ENCODE data around the gene RAMP1. TPM values are rescaled to one million over a fixed set of nuclear protein-coding genes. Genes with fewer than 3 reads are reported as not detected.

The RAMP1 gene
- total RNA-seq, 2 experiments from 2014 or later: 0.30 to 0.32 TPM

GRCh38 chr2:237929979-237930378 lies 70.6 kb downstream of the RAMP1 start:
- Mint-ChIP-seq H3K27me3 (no peaks in the 10 kb centered on the region), H3K4me1 (peaks cover 34% of the 10 kb centered on the region), H3K9me3 (ENCODE audit: low read depth) (peaks cover 11% of the 10 kb centered on the region), H3K36me3 (ENCODE audit: low read depth) (peaks cover 3% of the 10 kb centered on the region), H3K27ac (no peak overlapping the region), H3K4me3 (no peak overlapping the region)
- intact Hi-C loops (cut with DNase I, micrococcal nuclease): no loop called here
- no peak for DNase-seq
- ATAC-seq: no peak
- ChIA-PET CTCF (no interaction called here), POLR2A (no interaction called here)

GRCh38 chr2:237931205-237931721 lies 71.8 kb downstream of the RAMP1 start:
- ChIA-PET POLR2A (no interaction called here), CTCF (no interaction called here)
- Mint-ChIP-seq H3K4me1 (peaks cover 25% of the 10 kb centered on the region), H3K36me3 (ENCODE audit: low read depth) (peaks cover 3% of the 10 kb centered on the region), H3K27ac (no peak overlapping the region), H3K27me3 (no peaks in the 10 kb centered on the region), H3K4me3 (no peak overlapping the region), H3K9me3 (ENCODE audit: low read depth) (peaks cover 11% of the 10 kb centered on the region)
- no peak for ATAC-seq
- no peak for DNase-seq
- intact Hi-C loops (cut with DNase I, micrococcal nuclease): no loop called here

- ChIA-PET CTCF (interaction anchor here (0.7 to 1.3 kb wide), 3 partner anchors 9 to 18 kb away, joined by 3 to 8 read pairs (median 3); no protein-coding TSS in a partner anchor), POLR2A (no interaction called here)
- H3K36me3 Mint-ChIP-seq (ENCODE audit: low read depth): peaks cover 3% of the 10 kb centered on the region
- H3K4me1 Mint-ChIP-seq: peaks cover 18% of the 10 kb centered on the region
- H3K27me3 Mint-ChIP-seq: no peaks in the 10 kb centered on the region
- H3K9me3 Mint-ChIP-seq (ENCODE audit: low read depth): peaks cover 11% of the 10 kb centered on the region
- no peak overlapping the region for H3K4me3 Mint-ChIP-seq
- peak; percentile 72 for ATAC-seq
- H3K27ac Mint-ChIP-seq: no peak overlapping the region
- intact Hi-C loops (cut with DNase I, micrococcal nuclease): no loop called here
- no peak for DNase-seq
These were observed 73.3 kb downstream of the RAMP1 start for GRCh38 chr2:237932731-237933131.

- Mint-ChIP-seq H3K27ac (no peak overlapping the region), H3K9me3 (ENCODE audit: low read depth) (peaks cover 9% of the 10 kb centered on the region), H3K36me3 (ENCODE audit: low read depth) (peaks cover 3% of the 10 kb centered on the region), H3K4me1 (peaks cover 18% of the 10 kb centered on the region), H3K27me3 (no peaks in the 10 kb centered on the region), H3K4me3 (no peak overlapping the region)
- no peak for ATAC-seq
- DNase-seq: no peak
- ChIA-PET CTCF (interaction anchor here (0.6 kb wide), 1 partner anchor 12 kb away, joined by 3 read pairs; no protein-coding TSS in a partner anchor), POLR2A (no interaction called here)
- intact Hi-C loops (cut with DNase I, micrococcal nuclease): no loop called here
These were observed 74.8 kb downstream of the RAMP1 start for GRCh38 chr2:237934186-237934585.

GRCh38 chr2:237935740-237936452 lies 76.5 kb downstream of the RAMP1 start:
- CTCF ChIA-PET: no interaction called here
- POLR2A ChIA-PET: no interaction called here
- ATAC-seq (no peak), DNase-seq (no peak)
- Mint-ChIP-seq H3K27ac (no peak overlapping the region), H3K4me1 (peaks cover 29% of the 10 kb centered on the region), H3K36me3 (ENCODE audit: low read depth) (no peaks in the 10 kb centered on the region), H3K9me3 (ENCODE audit: low read depth) (peaks cover 3% of the 10 kb centered on the region), H3K27me3 (no peaks in the 10 kb centered on the region), H3K4me3 (no peak overlapping the region)
- intact Hi-C loops (cut with DNase I, micrococcal nuclease): no loop called here

GRCh38 chr2:237939251-237939650 lies 79.8 kb downstream of the RAMP1 start:
- peak overlapping the region; percentile 42 for H3K27ac Mint-ChIP-seq

GRCh38 chr2:237940828-237941227 lies 81.4 kb downstream of the RAMP1 start:
- Mint-ChIP-seq H3K36me3 (ENCODE audit: low read depth) (peaks cover 2% of the 10 kb centered on the region), H3K9me3 (ENCODE audit: low read depth) (peaks cover 4% of the 10 kb centered on the region), H3K27me3 (no peaks in the 10 kb centered on the region), H3K4me1 (peaks cover 34% of the 10 kb centered on the region), H3K27ac (no peak overlapping the region), H3K4me3 (no peak overlapping the region)
- ATAC-seq (no peak), DNase-seq (no peak)
- ChIA-PET POLR2A (no interaction called here), CTCF (interaction anchor here (1.7 to 2.9 kb wide), 2 partner anchors 8 to 13 kb away, joined by 6 to 8 read pairs; no protein-coding TSS in a partner anchor)
- intact Hi-C loops (cut with DNase I, micrococcal nuclease): no loop called here

More at GRCh38 chr2:237939251-237939650, 79.8 kb downstream of the RAMP1 start:
- no peak for DNase-seq
- Mint-ChIP-seq H3K4me1 (peaks cover 33% of the 10 kb centered on the region), H3K27me3 (no peaks in the 10 kb centered on the region), H3K36me3 (ENCODE audit: low read depth) (no peaks in the 10 kb centered on the region), H3K4me3 (no peak overlapping the region), H3K9me3 (ENCODE audit: low read depth) (no peaks in the 10 kb centered on the region)
- CTCF ChIA-PET: interaction anchor here (1.1 to 1.6 kb wide), 3 partner anchors 12 to 29 kb away, joined by 3 to 6 read pairs (median 3); no protein-coding TSS in a partner anchor
- no peak for ATAC-seq
- POLR2A ChIA-PET: no interaction called here
- intact Hi-C loops (cut with DNase I, micrococcal nuclease): no loop called here

- H3K36me3 Mint-ChIP-seq (ENCODE audit: low read depth): peaks cover 2% of the 10 kb centered on the region
- H3K27ac Mint-ChIP-seq: no peak overlapping the region
- no peak for DNase-seq
- no peak overlapping the region for H3K4me3 Mint-ChIP-seq
- peaks cover 6% of the 10 kb centered on the region for H3K9me3 Mint-ChIP-seq (ENCODE audit: low read depth)
- ChIA-PET POLR2A (no interaction called here), CTCF (interaction anchor here (1.7 to 2.9 kb wide), 2 partner anchors 9 to 13 kb away, joined by 6 to 8 read pairs; no protein-coding TSS in a partner anchor)
- H3K4me1 Mint-ChIP-seq: peaks cover 38% of the 10 kb centered on the region
- no peak for ATAC-seq
- intact Hi-C loops (cut with DNase I, micrococcal nuclease): no loop called here
- no peaks in the 10 kb centered on the region for H3K27me3 Mint-ChIP-seq
These were observed 81.8 kb downstream of the RAMP1 start for GRCh38 chr2:237941239-237941638.

- intact Hi-C loops (cut with DNase I, micrococcal nuclease): no loop called here
- ATAC-seq (no peak), DNase-seq (no peak)
- Mint-ChIP-seq H3K9me3 (ENCODE audit: low read depth) (peaks cover 6% of the 10 kb centered on the region), H3K36me3 (ENCODE audit: low read depth) (peaks cover 2% of the 10 kb centered on the region), H3K27me3 (no peaks in the 10 kb centered on the region), H3K4me3 (no peak overlapping the region), H3K27ac (peak overlapping the region; percentile 67), H3K4me1 (peaks cover 38% of the 10 kb centered on the region)
- ChIA-PET CTCF (interaction anchor here (0.7 to 2.9 kb wide), 4 partner anchors 10 to 211 kb away, joined by 3 to 8 read pairs (median 4); no protein-coding TSS in a partner anchor), POLR2A (no interaction called here)
These were observed 83.1 kb downstream of the RAMP1 start for GRCh38 chr2:237942513-237942899.

GRCh38 chr2:237943395-237944094 lies 84.1 kb downstream of the RAMP1 start:
- Mint-ChIP-seq H3K36me3 (ENCODE audit: low read depth) (peaks cover 2% of the 10 kb centered on the region), H3K27me3 (no peaks in the 10 kb centered on the region), H3K4me1 (peaks cover 38% of the 10 kb centered on the region), H3K4me3 (no peak overlapping the region), H3K9me3 (ENCODE audit: low read depth) (peaks cover 6% of the 10 kb centered on the region), H3K27ac (no peak overlapping the region)
- ATAC-seq (no peak), DNase-seq (no peak)
- CTCF ChIA-PET: interaction anchor here (0.6 to 2.9 kb wide), 2 partner anchors 9 to 11 kb away, joined by 3 to 8 read pairs; no protein-coding TSS in a partner anchor
- intact Hi-C loops (cut with DNase I, micrococcal nuclease): no loop called here
- POLR2A ChIA-PET: no interaction called here

- no peak overlapping the region for H3K4me3 Mint-ChIP-seq
- H3K9me3 Mint-ChIP-seq (ENCODE audit: low read depth): peaks cover 6% of the 10 kb centered on the region
- H3K36me3 Mint-ChIP-seq (ENCODE audit: low read depth): peaks cover 2% of the 10 kb centered on the region
- peaks cover 38% of the 10 kb centered on the region for H3K4me1 Mint-ChIP-seq
- no peaks in the 10 kb centered on the region for H3K27me3 Mint-ChIP-seq
- no peak overlapping the region for H3K27ac Mint-ChIP-seq
- ChIA-PET POLR2A (no interaction called here), CTCF (no interaction called here)
- intact Hi-C loops (cut with DNase I, micrococcal nuclease): no loop called here
- no peak for ATAC-seq
- no peak for DNase-seq
These were observed 84.9 kb downstream of the RAMP1 start for GRCh38 chr2:237944302-237944701.

- DNase-seq (no peak), ATAC-seq (no peak)
- ChIA-PET POLR2A (no interaction called here), CTCF (no interaction called here)
- Mint-ChIP-seq H3K27me3 (no peaks in the 10 kb centered on the region), H3K36me3 (ENCODE audit: low read depth) (peaks cover 2% of the 10 kb centered on the region), H3K4me1 (peaks cover 24% of the 10 kb centered on the region), H3K27ac (no peak overlapping the region), H3K4me3 (no peak overlapping the region), H3K9me3 (ENCODE audit: low read depth) (peaks cover 6% of the 10 kb centered on the region)
- intact Hi-C loops (cut with DNase I, micrococcal nuclease): no loop called here
These were observed 87.0 kb downstream of the RAMP1 start for GRCh38 chr2:237946423-237946822.

Data from activated CD4-positive, alpha-beta T cell treated with anti-CD3 and anti-CD28 coated beads for 36 hours (primary cell).